K562 (cell line): ENCODE data around the gene WHAMM. TPM values are rescaled to one million over a fixed set of nuclear protein-coding genes. Genes with fewer than 3 reads are reported as not detected.

Experiments used
- ARID1B ChIP-seq: fragments of 450-650 bp; IDR thresholded peaks from 2 replicates; pipeline ENCODE4 v1.6.1; 2016; ENCODE audit warnings: antibody characterized with exemption, mild to moderate bottlenecking, inconsistent platforms
- BCOR ChIP-seq: fragments of 450-650 bp; IDR thresholded peaks from 2 replicates; pipeline ENCODE4 v1.6.1; 2016
- CBX1 ChIP-seq: sonication (generic); IDR thresholded peaks from 2 replicates; pipeline ENCODE4 v1.6.1; 2016; ENCODE audit warnings: antibody characterized with exemption, low read depth, mild to moderate bottlenecking
- CGGBP1 ChIP-seq: fragments of 250-450 bp; sonication (Bioruptor Pico); IDR thresholded peaks from 2 replicates; pipeline ENCODE4 v1.9.0; 2021; ENCODE audit warnings: mild to moderate bottlenecking
- ERF ChIP-seq: fragments of 450-650 bp; formaldehyde crosslinking; IDR thresholded peaks from 2 replicates; pipeline ENCODE4 v1.4.0; 2020; ENCODE audit warnings: mild to moderate bottlenecking, mixed read lengths
- HNRNPLL ChIP-seq: fragments of 200-400 bp; formaldehyde crosslinking; IDR thresholded peaks from 2 replicates; pipeline ENCODE4 v1.6.1; 2017; ENCODE audit warnings: low read length, low read depth, mild to moderate bottlenecking; ENCODE audit not compliant: poor library complexity, severe bottlenecking
- MCM2 ChIP-seq: fragments of 450-650 bp; IDR thresholded peaks from 2 replicates; pipeline ENCODE4 v1.6.1; 2017; ENCODE audit warnings: low read depth, mild to moderate bottlenecking
- RBM15 ChIP-seq: fragments of 200-400 bp; formaldehyde crosslinking; IDR thresholded peaks from 2 replicates; pipeline ENCODE4 v1.6.1; 2018; ENCODE audit warnings: mild to moderate bottlenecking, low read length, moderate library complexity; ENCODE audit not compliant: insufficient read depth
- THAP7 ChIP-seq: fragments of 250-450 bp; sonication (Bioruptor Pico); IDR thresholded peaks from 2 replicates; pipeline ENCODE4 v1.5.0; 2021
- ZKSCAN1 ChIP-seq: fragments of 150-350 bp; IDR thresholded peaks from 2 replicates; pipeline ENCODE4 v1.6.1; 2016; ENCODE audit warnings: low read depth, low read length
- polyA plus RNA-seq, 8 experiments: library from polyadenylated mRNA; depleted of rRNA in 4 of 8; stranded (reverse) in 5 of 8; unstranded in 3 of 8; fragments of >200 nt; fragmentation: Nextera tagmentation in 2 of 8; fragmentation: Illumina TruSeq in 1 of 8; extraction: Ambion mirVana in 2 of 8; extraction: Trizol in 1 of 8; gene quantifications; 2 replicates each; pipeline versions ENCODE4 v1.2.1 to v1.2.3, GENCODE V29; 2011 to 2014; ENCODE audit warnings: inconsistent platforms in 1 of 8, missing spikeins in 1 of 8
- total RNA-seq, 7 experiments: library from RNA; depleted of rRNA in 6 of 7; stranded (reverse); fragments of >200 nt in 6 of 7; fragmentation: Illumina TruSeq in 2 of 7; extraction: Trizol in 2 of 7; gene quantifications; 2 replicates each; pipeline versions ENCODE4 v1.2.1 to v1.2.3, GENCODE V29; 2011 to 2021; ENCODE audit warnings: low replicate concordance in 1 of 7
- TF ChIP-seq, protein P1 (sequence below): fragments of 450-650 bp; IDR thresholded peaks from 2 replicates; pipeline ENCODE4 v1.6.1; 2016; ENCODE audit warnings: borderline replicate concordance
- TF ChIP-seq, protein P2 (sequence below): sonication (generic); formaldehyde crosslinking; IDR thresholded peaks from 2 replicates; pipeline ENCODE4 v1.8.0; 2023; ENCODE audit warnings: missing genetic modification reagents, mild to moderate bottlenecking, borderline replicate concordance
- TF ChIP-seq, protein P3 (sequence below): sonication (generic); formaldehyde crosslinking; IDR thresholded peaks from 2 replicates; pipeline ENCODE4 v1.8.0; 2022; ENCODE audit warnings: mild to moderate bottlenecking, missing genetic modification reagents

The WHAMM gene
- total and polyA plus RNA-seq, 9 of the 15 experiments (the other 6 are each of a cell fraction or from before 2014, with no cell fraction given) = 2.0 to 4.8 (median 3.6) TPM

DNA sequence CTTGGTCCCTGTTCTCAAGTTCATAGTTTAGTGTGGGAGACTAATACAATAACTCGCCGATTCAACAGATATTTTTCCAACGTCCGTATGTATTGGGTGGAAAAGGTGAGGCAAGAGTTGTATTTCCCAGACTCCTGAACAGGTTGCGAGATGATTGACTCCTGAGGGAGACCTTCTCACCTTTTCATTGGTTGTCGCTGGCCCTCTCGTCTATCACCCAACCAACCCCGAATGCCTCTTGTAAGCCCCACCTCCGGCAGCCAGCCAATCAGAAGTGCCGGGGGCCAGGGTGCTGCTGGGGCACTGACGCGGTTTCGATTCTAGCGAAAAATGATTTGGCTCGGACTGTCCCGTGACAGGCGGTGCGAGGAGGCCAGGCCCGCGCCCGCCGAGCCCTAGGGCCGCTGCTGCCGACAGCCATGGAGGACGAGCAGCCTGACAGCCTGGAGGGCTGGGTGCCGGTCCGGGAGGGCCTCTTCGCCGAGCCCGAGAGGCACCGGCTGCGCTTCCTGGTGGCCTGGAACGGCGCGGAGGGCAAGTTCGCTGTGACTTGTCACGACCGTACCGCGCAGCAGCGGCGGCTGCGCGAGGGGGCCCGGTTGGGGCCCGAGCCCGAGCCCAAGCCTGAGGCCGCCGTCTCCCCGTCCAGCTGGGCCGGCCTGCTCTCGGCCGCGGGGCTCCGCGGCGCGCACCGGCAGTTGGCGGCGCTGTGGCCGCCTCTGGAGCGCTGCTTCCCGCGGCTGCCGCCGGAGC is at the start of gene WHAMM (continued):
- TF ChIP-seq, protein P1, sequence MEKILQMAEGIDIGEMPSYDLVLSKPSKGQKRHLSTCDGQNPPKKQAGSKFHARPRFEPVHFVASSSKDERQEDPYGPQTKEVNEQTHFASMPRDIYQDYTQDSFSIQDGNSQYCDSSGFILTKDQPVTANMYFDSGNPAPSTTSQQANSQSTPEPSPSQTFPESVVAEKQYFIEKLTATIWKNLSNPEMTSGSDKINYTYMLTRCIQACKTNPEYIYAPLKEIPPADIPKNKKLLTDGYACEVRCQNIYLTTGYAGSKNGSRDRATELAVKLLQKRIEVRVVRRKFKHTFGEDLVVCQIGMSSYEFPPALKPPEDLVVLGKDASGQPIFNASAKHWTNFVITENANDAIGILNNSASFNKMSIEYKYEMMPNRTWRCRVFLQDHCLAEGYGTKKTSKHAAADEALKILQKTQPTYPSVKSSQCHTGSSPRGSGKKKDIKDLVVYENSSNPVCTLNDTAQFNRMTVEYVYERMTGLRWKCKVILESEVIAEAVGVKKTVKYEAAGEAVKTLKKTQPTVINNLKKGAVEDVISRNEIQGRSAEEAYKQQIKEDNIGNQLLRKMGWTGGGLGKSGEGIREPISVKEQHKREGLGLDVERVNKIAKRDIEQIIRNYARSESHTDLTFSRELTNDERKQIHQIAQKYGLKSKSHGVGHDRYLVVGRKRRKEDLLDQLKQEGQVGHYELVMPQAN = no peak
- TF ChIP-seq, protein P2, sequence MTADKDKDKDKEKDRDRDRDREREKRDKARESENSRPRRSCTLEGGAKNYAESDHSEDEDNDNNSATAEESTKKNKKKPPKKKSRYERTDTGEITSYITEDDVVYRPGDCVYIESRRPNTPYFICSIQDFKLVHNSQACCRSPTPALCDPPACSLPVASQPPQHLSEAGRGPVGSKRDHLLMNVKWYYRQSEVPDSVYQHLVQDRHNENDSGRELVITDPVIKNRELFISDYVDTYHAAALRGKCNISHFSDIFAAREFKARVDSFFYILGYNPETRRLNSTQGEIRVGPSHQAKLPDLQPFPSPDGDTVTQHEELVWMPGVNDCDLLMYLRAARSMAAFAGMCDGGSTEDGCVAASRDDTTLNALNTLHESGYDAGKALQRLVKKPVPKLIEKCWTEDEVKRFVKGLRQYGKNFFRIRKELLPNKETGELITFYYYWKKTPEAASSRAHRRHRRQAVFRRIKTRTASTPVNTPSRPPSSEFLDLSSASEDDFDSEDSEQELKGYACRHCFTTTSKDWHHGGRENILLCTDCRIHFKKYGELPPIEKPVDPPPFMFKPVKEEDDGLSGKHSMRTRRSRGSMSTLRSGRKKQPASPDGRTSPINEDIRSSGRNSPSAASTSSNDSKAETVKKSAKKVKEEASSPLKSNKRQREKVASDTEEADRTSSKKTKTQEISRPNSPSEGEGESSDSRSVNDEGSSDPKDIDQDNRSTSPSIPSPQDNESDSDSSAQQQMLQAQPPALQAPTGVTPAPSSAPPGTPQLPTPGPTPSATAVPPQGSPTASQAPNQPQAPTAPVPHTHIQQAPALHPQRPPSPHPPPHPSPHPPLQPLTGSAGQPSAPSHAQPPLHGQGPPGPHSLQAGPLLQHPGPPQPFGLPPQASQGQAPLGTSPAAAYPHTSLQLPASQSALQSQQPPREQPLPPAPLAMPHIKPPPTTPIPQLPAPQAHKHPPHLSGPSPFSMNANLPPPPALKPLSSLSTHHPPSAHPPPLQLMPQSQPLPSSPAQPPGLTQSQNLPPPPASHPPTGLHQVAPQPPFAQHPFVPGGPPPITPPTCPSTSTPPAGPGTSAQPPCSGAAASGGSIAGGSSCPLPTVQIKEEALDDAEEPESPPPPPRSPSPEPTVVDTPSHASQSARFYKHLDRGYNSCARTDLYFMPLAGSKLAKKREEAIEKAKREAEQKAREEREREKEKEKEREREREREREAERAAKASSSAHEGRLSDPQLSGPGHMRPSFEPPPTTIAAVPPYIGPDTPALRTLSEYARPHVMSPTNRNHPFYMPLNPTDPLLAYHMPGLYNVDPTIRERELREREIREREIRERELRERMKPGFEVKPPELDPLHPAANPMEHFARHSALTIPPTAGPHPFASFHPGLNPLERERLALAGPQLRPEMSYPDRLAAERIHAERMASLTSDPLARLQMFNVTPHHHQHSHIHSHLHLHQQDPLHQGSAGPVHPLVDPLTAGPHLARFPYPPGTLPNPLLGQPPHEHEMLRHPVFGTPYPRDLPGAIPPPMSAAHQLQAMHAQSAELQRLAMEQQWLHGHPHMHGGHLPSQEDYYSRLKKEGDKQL = no peak
- TF ChIP-seq, protein P3, sequence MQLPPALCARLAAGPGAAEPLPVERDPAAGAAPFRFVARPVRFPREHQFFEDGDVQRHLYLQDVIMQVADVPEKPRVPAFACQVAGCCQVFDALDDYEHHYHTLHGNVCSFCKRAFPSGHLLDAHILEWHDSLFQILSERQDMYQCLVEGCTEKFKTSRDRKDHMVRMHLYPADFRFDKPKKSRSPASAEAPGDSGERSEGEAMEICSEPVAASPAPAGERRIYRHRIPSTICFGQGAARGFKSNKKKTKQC (CRISPR knock-in tag) = no peak
- TF ChIP-seq CGGBP1 = 0 out of 2 replicates have a peak, but pooled peaks have one; percentile 17
- TF ChIP-seq RBM15 = no peak
- no peak for TF ChIP-seq CBX1
- TF ChIP-seq ZKSCAN1 = no peak
- TF ChIP-seq ERF (CRISPR knock-in tag) = 0 out of 2 replicates have a peak, but pooled peaks have one; percentile 33
- no peak for TF ChIP-seq ARID1B
- TF ChIP-seq HNRNPLL = no peak
- no peak for TF ChIP-seq MCM2
- TF ChIP-seq BCOR = 0 out of 2 replicates have a peak, but pooled peaks have one; percentile 45
- no peak; the same call in 1 of the 2 replicates for TF ChIP-seq THAP7 (CRISPR knock-in tag)
